ENCODE results near the gene PGP.
"Not testable (repeated sequence)": the region's sequence is repeated elsewhere in the genome, so short reads cannot be mapped to it uniquely, and the experiment has no call there.

The PGP gene

DNA sequence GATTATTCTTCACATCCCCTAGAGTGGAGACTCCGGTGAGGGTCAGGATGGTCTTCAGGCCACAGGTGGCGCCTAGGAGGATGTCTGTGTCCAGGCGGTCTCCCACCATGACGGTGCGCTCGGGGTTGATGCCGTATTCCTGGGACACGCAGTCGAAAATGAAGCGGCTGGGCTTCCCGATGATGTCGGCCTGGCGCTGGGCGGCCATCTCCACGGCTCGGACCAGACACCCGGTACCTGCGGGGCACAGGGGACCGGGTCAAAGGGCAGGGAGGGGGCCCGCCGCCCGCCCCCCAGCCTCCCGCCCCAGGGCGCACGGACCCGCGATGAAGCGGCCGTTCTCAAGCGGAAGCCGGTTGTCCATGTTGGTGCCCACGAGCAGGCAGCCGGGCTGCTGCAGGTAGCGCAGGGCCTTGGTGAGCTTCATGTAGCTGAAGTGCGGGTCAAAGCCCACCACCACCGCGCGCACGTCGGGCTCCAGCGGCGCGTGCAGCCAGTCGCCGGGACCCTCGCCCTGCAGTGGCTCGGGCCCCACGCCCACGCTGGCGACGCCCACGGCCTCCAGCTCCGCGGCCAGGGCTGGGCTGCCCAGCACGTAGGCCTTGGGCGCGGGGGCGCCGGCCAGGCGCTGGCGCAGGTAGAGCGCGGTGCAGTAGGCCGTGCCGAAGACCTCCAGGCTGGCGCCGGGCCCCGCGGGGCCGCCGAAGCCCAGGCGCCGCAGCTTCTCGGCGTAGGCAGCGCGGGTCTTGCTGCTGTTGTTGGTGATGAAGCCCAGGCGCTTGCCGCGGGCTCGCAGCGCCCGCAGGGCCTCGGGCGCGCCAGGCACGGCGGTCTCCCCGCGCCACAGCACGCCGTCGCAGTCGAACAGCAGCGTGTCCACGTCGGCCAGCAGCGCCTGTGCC is 572 bp downstream of the PGP start:
- DNase-seq: no peak

- DNase-seq: peak in 1 of 2 experiments; percentile 16
Measured at GRCh38 chr16:2212362-2213324, 2.0 kb downstream of the PGP start.

GRCh38 chr16:2211923-2212347 is 2.7 kb downstream of the PGP start:
- DNase-seq: no peak

DNA sequence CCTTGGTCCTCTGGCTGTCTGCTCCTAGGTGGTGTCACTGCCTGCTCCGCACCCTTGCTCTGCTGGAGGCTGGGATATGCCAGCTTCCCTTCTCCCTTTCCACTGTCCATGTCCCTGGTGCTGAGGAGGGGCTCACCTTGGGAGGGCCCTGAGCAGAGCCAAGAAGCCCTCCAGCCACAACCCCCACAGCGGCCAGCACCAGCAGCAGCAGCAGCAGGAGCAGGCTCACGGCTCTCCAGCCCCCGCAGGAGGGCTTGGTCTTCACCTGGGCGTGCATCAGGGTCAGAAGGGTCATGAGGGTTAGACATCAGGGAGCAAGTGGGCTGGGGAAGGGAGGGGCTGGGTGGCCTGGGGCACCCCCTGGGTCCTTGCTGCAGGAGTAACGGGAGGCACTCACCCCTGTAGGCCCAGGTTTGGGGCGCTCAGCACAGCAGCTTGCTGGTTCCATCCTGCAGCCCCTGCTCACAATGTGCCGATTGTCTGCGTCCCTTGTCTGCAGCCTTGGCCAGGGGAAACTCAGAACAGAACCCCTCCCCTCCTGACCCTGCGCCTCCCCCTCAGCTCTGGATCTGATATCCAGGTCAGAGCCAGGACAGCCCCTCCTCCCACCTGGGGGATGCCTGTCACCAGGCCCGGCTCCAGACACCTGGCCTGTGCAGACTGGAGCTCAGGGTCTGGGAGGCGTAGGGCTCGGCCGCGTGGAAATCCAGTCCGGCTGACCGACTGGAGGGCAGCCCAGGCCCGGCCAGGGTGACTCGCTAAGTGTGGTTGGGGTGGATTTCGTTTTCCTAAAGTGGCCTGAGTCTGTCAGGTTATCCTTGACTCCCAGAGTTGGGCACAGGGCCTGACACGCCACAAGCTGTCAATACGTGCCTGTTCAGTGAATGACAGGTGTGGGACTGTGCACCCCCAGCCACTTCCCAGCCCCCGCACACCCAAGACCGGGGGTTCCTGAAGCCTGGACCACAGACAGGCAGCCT is 4.0 kb downstream of the PGP start, which contains the start of gene BRICD5:
BRICD5 (minus strand) TSS at position 478 of the 980 bp plus-strand sequence; CDS start at position 448, 30 bp downstream.
- no peak for DNase-seq

GRCh38 chr16:2210009-2210332 is 4.7 kb downstream of the PGP start:
- DNase-seq: no peak

- DNase-seq: no peak
Measured at GRCh38 chr16:2209258-2210008, 5.2 kb downstream of the PGP start.

DNA sequence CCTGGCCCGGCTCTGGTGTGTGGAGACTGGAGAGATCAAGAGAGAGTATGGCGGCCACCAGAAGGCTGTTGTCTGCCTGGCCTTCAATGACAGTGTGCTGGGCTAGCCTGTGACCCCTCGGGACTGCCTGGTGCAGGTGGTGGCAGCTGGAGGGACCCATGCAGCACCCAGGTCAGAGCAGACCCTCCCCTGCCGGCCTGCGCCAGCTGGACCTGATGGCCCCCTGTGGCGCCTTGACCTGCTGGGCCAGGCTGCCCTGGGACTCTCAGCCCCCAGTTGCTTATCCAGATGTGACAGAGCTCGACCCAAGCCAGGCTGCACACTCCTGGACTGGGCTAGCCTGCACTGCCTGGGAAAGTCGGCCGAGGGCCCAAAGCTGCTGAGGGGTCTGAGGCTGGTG is 5.9 kb downstream of the PGP start:
- no peak for DNase-seq

GRCh38 chr16:2208308-2208707 is 6.3 kb downstream of the PGP start:
- no peak for DNase-seq

- DNase-seq: no peak
Measured at GRCh38 chr16:2207872-2208271, 6.8 kb downstream of the PGP start.

DNA sequence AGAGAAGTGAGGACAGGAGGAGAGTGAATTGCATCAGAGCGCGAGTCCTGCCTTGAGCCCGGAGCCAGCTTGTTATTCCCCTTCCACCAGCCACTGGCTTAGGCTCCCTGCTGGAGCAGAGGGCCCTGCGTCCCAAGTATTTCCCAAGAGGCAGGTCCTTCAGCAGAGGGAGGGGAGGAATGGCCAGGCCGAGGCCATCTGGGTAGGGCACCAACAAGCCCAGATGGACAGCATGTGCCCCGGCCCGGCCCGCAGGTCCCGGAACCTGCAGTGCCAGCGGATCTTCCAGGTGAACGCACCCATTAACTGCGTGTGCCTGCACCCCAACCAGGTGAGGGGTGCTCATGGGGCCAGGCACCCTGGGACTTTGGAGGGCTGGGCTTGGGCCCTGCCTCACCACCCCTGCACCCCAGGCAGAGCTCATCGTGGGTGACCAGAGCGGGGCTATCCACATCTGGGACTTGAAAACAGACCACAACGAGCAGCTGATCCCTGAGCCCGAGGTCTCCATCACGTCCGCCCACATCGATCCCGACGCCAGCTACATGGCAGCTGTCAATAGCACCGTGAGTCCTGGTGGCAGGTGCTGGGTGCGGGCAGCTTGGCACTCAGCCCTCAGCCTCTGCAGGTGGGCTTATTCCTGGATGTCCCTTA is 7.7 kb downstream of the PGP start:
- DNase-seq: no peak

DNA sequence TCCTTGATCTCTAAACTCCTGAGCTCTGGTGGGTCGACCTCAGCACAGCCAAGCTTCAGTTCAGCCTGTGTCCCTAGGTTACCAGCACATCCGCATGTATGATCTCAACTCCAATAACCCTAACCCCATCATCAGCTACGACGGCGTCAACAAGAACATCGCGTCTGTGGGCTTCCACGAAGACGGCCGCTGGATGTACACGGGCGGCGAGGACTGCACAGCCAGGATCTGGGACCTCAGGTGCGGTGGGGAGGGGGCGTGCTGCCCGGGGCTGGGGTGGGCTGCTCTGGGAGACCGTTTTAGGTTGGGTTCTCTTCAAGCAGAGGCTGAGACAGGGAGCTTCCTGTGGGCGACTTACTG is 8.2 kb downstream of the PGP start:
- no peak for DNase-seq

- no peak for DNase-seq
Measured at GRCh38 chr16:2205967-2206313, 8.7 kb downstream of the PGP start.

DNA sequence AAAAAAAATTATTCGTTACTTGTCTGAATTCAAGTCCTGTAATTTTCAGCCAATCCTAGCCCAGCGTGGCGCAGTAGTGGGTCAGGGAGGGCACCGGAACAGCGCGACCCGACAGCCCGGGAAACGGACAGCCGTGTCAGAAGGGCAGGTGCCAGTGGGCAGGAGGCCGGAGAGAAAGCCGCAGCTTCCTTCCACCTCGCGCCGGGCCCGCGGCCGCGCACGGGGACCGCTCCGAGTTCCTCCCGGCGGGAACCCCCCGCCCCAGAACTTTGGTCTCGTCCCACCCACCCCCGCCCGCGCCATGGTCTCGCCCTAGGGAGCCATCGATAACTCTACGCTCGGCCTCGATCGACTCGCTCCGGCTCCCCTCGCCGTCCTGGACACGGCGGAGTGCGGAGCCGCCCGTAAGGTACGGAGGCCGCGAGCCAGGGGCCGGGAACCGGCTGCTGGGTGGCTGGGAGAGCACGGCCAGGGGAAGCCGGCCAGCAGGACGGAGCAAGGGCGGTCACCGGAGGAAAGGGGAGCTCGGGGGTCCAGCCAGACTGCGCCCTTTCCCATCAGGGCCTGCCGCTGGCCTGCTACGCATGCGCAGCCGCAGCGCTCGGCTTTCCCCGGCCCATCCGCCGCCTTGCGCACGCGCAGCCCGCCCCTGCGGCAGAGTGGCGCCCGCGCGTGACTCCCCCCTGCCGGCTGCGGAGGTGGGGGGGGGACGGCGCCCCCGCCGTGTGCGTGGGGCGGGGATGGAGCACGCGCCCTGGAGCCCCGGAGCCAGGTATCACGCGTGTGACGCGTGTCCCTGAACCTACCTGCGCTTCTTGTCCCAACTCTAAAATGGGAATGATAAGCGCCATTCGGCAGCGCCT is 9.3 kb downstream of the PGP start, which contains the start of gene MLST8:
MLST8 (plus strand) TSS at position 351 of the 863 bp plus-strand sequence. CDS start 632 bp downstream, outside the sequence.
- peak; percentile 67 to 87 for DNase-seq

DNA sequence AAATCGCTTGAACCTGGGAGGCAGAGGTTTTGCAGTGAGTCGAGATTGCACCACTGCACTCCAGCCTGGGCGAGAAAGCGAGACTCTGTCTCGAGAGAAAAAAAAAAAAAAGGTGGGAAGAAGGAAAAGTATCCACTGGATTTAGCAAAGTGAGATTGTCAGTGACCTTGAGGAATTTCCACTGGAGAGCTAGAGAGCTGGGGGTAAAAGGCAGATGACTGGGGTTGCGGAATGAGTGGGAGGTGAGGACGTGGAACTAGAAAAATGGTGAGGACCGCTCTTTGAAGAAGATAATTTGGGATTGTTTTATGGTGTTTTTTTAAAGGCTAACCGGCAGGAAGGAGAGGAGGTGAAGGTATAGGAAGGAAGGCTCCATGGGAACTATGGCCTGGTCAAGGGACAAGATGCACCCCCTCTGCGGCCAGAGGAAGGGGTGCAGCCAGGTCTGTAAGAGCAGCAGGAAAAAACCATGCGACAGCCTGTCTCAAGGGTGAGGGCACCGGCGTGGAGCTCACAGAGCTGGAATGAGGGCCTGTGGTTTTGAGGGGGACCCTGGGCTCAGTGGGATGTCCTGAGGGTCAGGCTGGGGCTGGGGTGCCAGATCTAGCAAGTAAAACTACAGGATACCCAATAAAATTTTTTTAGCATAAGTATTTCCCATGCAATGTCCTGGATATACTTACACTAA is 10.1 kb downstream of the PGP start:
- DNase-seq: no peak

- not testable (repeated sequence) for DNase-seq
Measured at GRCh38 chr16:2203119-2203688, 11.4 kb downstream of the PGP start.

DNA sequence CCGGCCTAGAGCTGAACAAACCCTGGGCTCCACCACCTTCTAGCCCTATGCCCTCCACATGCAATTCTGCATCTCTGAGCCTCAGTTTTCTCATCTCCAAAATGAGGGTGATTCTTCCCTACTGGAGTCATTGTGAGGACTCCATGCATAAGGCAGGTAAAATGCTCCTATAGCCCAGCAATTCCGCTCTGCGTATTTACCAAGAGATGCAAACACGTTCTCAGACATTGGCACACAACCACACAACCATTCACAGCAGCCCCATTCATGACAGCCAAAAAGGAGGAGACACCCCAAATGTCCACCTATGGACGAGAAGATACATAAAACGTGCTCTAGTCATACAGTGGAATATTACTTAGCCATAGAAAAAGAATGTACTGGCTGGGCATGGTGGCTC is 14.3 kb downstream of the PGP start:
- DNase-seq: no peak

DNA sequence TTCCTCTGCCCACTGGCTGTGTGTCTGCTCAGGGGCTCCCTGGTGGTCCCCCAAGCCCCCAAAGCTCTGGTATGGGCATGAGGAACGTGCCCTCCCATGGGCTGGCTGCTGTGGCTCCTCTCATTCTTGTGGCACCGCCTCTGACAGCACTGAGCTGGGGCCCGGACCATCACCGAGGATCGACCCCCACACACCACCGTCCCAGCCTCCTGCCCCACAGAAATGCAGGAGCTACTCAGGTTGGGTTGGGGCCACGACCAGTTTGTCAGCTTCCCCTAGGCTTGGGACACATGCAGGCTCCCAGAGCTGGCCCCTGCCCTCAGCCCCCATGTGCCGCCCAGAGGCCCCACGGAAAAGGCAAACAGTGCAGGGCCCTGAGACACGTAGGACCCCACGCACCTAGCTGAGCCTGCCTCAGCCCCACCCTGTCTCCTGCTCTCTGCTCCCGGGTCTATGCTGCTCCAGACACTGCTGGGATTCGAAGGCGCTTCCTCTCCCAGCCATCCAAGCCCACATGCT is 15.0 kb downstream of the PGP start:
- no peak for DNase-seq

DNA sequence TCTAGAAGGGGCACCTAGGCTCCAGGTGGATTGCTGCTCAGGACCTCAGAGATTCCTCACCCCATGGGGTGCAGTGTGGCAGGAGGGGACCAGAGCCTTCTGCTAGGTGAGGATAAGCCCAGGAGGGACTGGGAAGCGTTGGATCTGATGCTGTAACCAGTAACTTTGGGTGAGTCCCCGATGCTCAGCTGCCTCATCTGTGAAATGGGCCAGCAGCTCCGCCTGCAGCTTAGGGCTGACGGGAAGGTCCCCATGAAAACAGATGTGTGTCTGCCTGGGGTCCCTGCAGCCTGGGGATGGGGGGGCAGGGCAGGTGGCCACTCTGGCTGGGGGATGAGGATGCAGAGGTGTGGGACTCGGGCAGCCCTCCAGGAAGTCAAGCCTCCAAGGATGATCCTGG is 15.5 kb downstream of the PGP start:
- no peak for DNase-seq

DNA sequence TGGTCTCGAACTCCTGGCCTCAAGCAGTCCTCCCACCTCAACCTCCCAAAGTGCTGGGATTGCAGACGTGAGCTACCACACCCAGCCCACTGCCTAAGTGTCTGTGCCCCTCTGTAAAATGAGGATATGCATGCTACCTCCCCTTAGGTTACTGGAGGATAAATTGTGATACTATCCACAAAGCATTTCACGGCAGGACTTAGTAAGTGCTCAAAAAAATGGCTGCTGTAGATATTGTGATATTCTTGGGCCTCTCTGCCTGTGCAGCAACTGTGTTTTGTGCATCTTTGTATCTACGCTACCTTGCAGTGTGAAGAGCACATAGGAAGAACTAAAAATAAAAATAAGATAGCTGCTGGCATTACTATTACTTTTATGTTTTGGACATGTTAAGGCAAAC is 16.4 kb downstream of the PGP start:
- no peak for DNase-seq
